ENCODE measurements around the gene ZBTB16.

GRCh38 chr11:114152162-114152561, 92.7 kb downstream of the ZBTB16 start:
- TF ChIP-seq CTCF (IDR thresholded peaks at IDR 0.05) (no peak), POLR2A (IDR thresholded peaks at IDR 0.05) (no peak)

Measured in heart left ventricle (tissue), 13 donors.